GM18505 (cell line): Measurements from ENCODE around the gene B9D1.

Experiments used
- ATAC-seq: cut with Tn5 transposase; IDR thresholded peaks from one replicate; pipeline ENCODE4 v1.9.1; 2021; ENCODE audit not compliant: unreplicated experiment
- POLR2A ChIP-seq: IDR thresholded peaks from 4 replicates; pipeline ENCODE4 v1.6.1; 2011; ENCODE audit warnings: borderline replicate concordance; ENCODE audit not compliant: insufficient read depth, insufficient read length; ENCODE audit errors: extremely low read depth

B9D1 gene

GRCh38 chr17:19384723-19385391, 22.3 kb upstream of the B9D1 start:
- TF ChIP-seq POLR2A: no peak
- ATAC-seq: no peak

DNA sequence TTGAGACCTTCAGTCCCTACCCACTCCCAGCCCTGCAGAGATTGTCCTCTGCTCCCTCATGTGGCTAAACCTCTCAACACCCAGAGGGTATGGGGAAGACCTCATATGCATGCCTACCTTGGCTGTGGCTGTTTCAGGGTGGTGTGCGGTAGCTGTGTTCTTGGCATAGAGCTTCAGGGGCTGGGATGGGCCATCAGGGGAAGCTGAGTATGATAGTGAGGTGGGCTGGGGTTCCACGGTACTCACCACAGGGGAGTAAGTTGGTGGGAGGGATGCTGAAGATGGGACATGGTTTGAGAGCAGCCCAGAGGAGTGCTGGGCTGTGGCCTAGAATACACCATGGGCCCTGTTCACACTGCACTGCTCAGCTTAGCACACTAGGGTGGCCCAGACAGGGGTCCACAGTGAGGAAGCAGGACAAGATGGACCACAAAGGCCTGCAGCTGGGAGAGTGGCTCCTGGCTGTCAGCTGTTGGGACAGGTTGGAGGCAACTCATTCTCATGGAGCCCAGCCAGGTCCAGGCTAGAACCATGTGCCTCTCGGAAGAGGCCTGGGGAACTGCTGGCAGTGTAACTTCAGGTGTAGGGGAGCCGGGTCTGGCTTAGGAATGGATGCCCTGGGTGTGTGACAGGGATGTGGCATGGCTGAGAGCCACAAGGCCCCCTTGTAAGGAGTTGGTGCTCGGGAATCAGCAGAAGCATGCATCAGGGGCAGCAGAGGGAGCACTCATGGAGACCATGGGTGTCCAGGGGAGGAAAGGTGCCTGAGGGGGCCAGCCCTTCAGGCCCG, 21.4 kb upstream of the B9D1 start:
- no peak for ATAC-seq
- no peak for TF ChIP-seq POLR2A

DNA sequence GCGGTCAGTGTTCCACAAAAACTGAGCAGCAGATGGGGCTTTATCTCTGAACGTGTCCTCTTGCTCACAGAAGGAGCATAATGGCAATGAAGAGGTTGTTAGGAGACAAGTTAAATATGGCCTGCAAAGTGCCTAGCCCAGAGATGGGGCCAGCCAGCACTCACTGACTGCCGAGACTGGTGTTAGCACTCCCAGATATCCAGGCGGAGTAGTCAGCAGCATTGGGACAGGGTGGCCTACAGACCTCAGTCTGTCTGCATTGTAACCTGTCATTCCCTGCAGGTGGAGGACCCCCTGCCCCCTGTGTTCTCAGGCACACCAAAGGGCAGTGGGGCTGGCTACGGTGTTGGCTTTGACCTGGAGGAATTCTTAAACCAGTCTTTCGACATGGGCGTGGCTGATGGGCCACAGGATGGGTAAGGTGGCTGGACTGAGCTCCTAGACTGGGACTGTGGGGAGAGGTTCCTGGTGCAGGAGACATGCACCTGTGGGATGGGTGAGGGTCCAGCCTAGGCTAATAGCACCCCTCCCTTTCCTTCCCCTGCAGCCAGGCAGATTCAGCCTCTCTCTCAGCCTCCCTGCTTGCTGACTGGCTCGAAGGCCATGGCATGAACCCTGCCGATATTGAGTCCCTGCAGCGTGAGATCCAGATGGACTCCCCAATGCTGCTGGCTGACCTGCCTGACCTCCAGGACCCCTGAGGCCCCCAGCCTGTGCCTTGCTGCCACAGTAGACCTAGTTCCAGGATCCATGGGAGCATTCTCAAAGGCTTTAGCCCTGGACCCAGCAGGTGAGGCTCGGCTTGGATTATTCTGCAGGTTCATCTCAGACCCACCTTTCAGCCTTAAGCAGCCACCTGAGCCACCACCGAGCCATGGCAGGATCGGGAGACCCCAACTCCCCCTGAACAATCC, 20.3 kb upstream of the B9D1 start:
- ATAC-seq: no peak
- TF ChIP-seq POLR2A: no peak

DNA sequence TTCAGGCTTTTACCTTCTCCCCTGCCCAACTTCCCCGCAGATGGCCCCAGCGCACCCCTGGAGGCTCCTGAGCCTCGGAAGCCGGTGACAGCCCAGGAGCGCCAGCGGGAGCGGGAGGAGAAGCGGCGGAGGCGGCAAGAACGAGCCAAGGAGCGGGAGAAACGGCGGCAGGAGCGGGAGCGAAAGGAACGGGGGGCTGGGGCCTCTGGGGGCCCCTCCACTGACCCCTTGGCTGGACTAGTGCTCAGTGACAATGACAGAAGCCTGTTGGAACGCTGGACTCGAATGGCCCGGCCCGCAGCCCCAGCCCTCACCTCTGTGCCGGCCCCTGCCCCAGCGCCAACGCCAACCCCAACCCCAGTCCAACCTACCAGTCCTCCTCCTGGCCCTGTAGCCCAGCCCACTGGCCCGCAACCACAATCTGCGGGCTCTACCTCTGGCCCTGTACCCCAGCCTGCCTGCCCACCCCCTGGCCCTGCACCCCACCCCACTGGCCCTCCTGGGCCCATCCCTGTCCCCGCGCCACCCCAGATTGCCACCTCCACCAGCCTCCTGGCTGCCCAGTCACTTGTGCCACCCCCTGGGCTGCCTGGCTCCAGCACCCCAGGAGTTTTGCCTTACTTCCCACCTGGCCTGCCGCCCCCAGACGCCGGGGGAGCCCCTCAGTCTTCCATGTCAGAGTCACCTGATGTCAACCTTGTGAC, 19.4 kb upstream of the B9D1 start:
- ATAC-seq: no peak
- no peak for TF ChIP-seq POLR2A

- ATAC-seq: no peak
Measured at GRCh38 chr17:19381361-19381740, 18.8 kb upstream of the B9D1 start.

GRCh38 chr17:19380481-19381301, 18.2 kb upstream of the B9D1 start:
- no peak for TF ChIP-seq POLR2A
- no peak for ATAC-seq

More at GRCh38 chr17:19381361-19381740, 18.8 kb upstream of the B9D1 start:
- TF ChIP-seq POLR2A: no peak

DNA sequence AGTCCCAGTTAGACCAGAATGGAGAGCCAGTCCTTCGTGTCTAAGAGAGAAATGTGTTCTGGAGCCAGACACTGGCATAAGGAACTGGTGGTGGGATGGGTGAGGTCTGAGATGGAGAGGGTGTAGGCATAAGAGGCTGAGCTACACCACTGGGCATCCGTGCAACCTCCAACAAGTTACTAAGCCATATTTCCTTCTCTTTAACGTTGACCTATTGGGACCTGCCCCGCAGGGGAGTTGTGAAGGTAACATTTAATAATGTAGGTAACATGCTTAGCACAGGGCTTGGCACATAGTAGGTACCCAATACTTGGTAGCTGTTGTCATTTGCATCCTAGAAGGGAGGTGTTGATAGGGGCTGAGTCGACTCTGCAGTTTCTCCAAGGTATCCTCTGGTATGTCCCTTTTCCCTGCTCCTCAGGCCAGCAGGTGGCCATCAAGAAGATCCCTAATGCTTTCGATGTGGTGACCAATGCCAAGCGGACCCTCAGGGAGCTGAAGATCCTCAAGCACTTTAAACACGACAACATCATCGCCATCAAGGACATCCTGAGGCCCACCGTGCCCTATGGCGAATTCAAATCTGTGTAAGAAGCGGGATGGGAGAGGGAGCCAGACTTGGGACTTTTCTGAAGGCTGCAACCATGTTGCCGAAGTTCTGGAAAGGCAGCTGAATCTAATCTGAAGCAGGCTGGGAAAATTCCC, 17.0 kb upstream of the B9D1 start:
- no peak for ATAC-seq
- no peak for TF ChIP-seq POLR2A

DNA sequence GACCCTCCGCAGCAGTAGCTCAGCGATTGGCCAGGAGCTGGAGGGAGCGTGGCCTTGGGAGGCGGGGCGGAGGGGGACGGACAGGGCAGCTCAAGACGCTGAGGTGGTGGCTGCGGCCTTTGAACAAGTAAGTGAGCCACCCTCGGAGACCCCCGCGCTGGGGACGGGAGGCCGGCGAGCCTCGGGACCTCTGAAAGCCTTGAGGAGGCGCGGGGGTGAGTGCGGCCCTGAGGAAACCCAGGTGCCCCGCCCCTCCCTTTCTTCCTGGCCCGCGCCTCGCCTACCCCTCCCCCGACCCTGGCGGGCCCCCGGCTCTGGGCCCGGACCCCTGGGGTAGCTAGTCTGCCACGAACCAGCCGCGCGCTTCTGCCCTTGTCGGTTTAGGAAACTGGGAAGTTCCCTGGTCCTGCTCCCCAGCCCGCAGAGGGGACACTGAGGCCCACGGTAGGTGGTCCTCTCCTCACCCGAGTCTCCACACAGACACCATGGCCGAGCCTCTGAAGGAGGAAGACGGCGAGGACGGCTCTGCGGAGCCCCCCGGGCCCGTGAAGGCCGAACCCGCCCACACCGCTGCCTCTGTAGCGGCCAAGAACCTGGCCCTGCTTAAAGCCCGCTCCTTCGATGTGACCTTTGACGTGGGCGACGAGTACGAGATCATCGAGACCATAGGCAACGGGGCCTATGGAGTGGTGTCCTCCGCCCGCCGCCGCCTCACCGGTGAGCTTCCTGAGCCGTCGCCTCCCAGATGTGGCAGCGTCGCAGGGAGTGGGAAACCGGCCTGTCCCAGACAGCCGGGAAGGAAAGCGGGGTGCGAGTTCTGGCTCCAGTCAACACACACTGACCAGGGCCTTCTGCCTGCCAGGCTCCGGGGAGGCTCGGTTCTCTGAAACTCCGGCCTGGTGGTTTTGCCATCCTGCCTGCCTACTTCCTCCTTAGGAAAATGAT, 16.2 kb upstream of the B9D1 start, which contains the start of gene MAPK7:
Gene MAPK7, plus strand, starts transcription at position 83 of the 945 bp plus-strand sequence. Its CDS starts 403 bp downstream, at position 486.
- no peak for TF ChIP-seq POLR2A
- ATAC-seq: peak; percentile 8

- peak; percentile 84 for TF ChIP-seq POLR2A
- peak; percentile 90 for ATAC-seq
Measured at GRCh38 chr17:19377602-19378415, 15.3 kb upstream of the B9D1 start.

DNA sequence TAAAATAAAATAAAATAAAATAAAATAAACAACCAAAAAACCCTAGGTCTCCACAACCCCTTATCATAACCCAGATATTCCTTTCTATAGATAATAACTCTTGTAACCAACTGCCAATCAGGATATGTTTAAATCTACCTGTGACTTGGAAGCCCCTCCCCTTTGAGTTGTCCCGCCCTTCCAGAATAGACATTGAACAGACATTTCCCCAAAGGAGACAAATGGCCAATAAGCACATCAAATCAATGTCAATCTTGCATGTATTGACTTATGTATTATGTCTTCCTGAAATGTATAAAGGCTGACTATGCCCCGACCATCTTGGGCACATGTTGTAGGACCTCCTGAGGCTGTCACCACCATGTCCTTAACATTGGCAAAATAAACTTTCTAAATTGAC, 14.3 kb upstream of the B9D1 start:
- no peak for TF ChIP-seq POLR2A

More for the DNA sequence above, 14.3 kb upstream of the B9D1 start:
- ATAC-seq: no peak
